HEK293 (cell line): ENCODE data around the gene RBM26.
"Not testable (repeated sequence)": the region's sequence is repeated elsewhere in the genome, so short reads cannot be mapped to it uniquely, and the experiment has no call there.

Source experiments
- CTCF ChIA-PET: fragments of 350-600 bp; formaldehyde crosslinking; extraction: SDS; loops from one replicate; lab custom pipeline; 2021; ENCODE audit warnings: antibody characterized with exemption; lab: Yijun Ruan, JAX
- POLR2A ChIA-PET: fragments of 300-600 bp; formaldehyde crosslinking; extraction: SDS; loops from one replicate; lab custom pipeline; 2020; ENCODE audit warnings: antibody characterized with exemption, inconsistent platforms; lab: Yijun Ruan, JAX
- H3K27ac ChIP-seq: fragments of 200-500 bp; sonication (Bioruptor generic); 2 replicates; pipeline ENCODE4 v1.5.1; 2014; ENCODE audit warnings: low read depth, low read length, control low read depth, inconsistent platforms; ENCODE audit errors: extremely low read depth
- H3K36me3 ChIP-seq, 2 experiments: fragments of 200-500 bp in 1 of 2; sonication (Bioruptor generic) in 1 of 2; 1 replicate in 1 of 2; 2 replicates in 1 of 2; pipeline ENCODE4 v1.5.1; 2014 to 2017; ENCODE audit warnings: inconsistent platforms in 2 of 2, low read length in 2 of 2; ENCODE audit not compliant: control insufficient read depth in 2 of 2, insufficient read depth in 1 of 2
- H3K4me1 ChIP-seq: fragments of 200-500 bp; sonication (Bioruptor generic); 2 replicates; pipeline ENCODE4 v1.5.1; 2014; ENCODE audit warnings: mild to moderate bottlenecking, low read length, inconsistent platforms; ENCODE audit not compliant: control insufficient read depth, insufficient read depth
- H3K4me3 ChIP-seq: 2 replicates; pipeline ENCODE4 v1.5.1; 2011; ENCODE audit warnings: low read depth, mild to moderate bottlenecking, control low read depth, low read length, moderate library complexity
- H3K9me3 ChIP-seq: fragments of 200-500 bp; sonication (Bioruptor generic); 2 replicates; pipeline ENCODE4 v1.5.1; 2014; ENCODE audit warnings: low read depth, low read length, inconsistent platforms; ENCODE audit not compliant: control insufficient read depth, insufficient read depth
- KLF7 ChIP-seq: fragments of 450-650 bp; formaldehyde crosslinking; IDR thresholded peaks from 2 replicates; pipeline ENCODE4 v1.5.1; 2016; ENCODE audit warnings: missing biosample characterization, missing genetic modification characterization, borderline replicate concordance
- KLF8 ChIP-seq: fragments of 450-650 bp; formaldehyde crosslinking; IDR thresholded peaks from 2 replicates; pipeline ENCODE4 v1.5.1; 2016; ENCODE audit warnings: missing biosample characterization, missing genetic modification characterization
- ZBTB48 ChIP-seq: fragments of 450-650 bp; formaldehyde crosslinking; IDR thresholded peaks from 2 replicates; pipeline ENCODE4 v1.5.1; 2016; ENCODE audit warnings: missing biosample characterization, missing genetic modification characterization
- ZNF146 ChIP-seq: fragments of 450-650 bp; formaldehyde crosslinking; IDR thresholded peaks from 2 replicates; pipeline ENCODE4 v1.5.1; 2016; ENCODE audit warnings: missing biosample characterization, missing genetic modification characterization
- ZNF202 ChIP-seq: fragments of 450-650 bp; formaldehyde crosslinking; IDR thresholded peaks from 2 replicates; pipeline ENCODE4 v1.5.1; 2016; ENCODE audit warnings: missing biosample characterization, missing genetic modification characterization, borderline replicate concordance
- ZNF239 ChIP-seq: fragments of 450-650 bp; formaldehyde crosslinking; IDR thresholded peaks from 2 replicates; pipeline ENCODE4 v1.5.1; 2016; ENCODE audit warnings: missing biosample characterization, missing genetic modification characterization
- ZNF433 ChIP-seq: fragments of 450-650 bp; formaldehyde crosslinking; IDR thresholded peaks from 2 replicates; pipeline ENCODE4 v1.5.1; 2016; ENCODE audit warnings: missing biosample characterization, missing genetic modification characterization, low read depth
- ZNF76 ChIP-seq: fragments of 450-650 bp; formaldehyde crosslinking; IDR thresholded peaks from 2 replicates; pipeline ENCODE4; 2016; ENCODE audit warnings: low read depth, missing biosample characterization, missing genetic modification characterization, borderline replicate concordance
- ZNF777 ChIP-seq: fragments of 450-650 bp; formaldehyde crosslinking; IDR thresholded peaks from 2 replicates; pipeline ENCODE4 v1.5.1; 2017; ENCODE audit warnings: missing biosample characterization, missing genetic modification characterization, borderline replicate concordance
- TF ChIP-seq, protein P1 (sequence below): fragments of 450-650 bp; formaldehyde crosslinking; IDR thresholded peaks from 2 replicates; pipeline ENCODE4 v1.5.1; 2016; ENCODE audit warnings: missing biosample characterization, missing genetic modification characterization
- TF ChIP-seq, protein P2 (sequence below): fragments of 450-650 bp; formaldehyde crosslinking; IDR thresholded peaks from 2 replicates; pipeline ENCODE4 v1.5.1; 2016; ENCODE audit warnings: missing biosample characterization, missing genetic modification characterization
- TF ChIP-seq, protein P3 (sequence below): fragments of 450-650 bp; formaldehyde crosslinking; IDR thresholded peaks from 2 replicates; pipeline ENCODE4 v1.5.1; 2016; ENCODE audit warnings: missing biosample characterization, missing genetic modification characterization, low read depth
- TF ChIP-seq, protein P4 (sequence below): fragments of 450-650 bp; formaldehyde crosslinking; IDR thresholded peaks from 2 replicates; pipeline ENCODE4 v1.5.1; 2016; ENCODE audit warnings: missing biosample characterization, missing genetic modification characterization
- TF ChIP-seq, protein P5 (sequence below): fragments of 450-650 bp; formaldehyde crosslinking; IDR thresholded peaks from 2 replicates; pipeline ENCODE4 v1.5.1; 2016; ENCODE audit warnings: missing biosample characterization, missing genetic modification characterization

RBM26 gene

DNA sequence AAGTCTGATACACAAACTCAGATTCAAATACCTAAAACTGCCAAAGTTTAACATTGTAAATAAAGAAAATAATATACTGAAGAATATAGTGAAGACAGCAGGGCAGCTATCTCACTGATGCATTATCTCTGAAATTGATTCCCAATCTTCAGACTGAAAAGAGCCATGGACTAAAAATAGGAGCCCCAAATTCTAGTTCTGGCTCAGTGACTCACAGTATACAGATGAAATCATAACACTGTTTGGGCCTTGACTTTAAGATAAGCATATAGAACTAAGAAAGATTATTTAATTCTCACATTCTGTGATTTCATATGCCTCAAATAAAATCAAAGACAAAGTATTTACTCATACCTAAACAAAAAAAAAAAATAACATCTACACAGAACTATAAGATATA, 53.9 kb downstream of the RBM26 start (continued):
- TF ChIP-seq, protein P1, sequence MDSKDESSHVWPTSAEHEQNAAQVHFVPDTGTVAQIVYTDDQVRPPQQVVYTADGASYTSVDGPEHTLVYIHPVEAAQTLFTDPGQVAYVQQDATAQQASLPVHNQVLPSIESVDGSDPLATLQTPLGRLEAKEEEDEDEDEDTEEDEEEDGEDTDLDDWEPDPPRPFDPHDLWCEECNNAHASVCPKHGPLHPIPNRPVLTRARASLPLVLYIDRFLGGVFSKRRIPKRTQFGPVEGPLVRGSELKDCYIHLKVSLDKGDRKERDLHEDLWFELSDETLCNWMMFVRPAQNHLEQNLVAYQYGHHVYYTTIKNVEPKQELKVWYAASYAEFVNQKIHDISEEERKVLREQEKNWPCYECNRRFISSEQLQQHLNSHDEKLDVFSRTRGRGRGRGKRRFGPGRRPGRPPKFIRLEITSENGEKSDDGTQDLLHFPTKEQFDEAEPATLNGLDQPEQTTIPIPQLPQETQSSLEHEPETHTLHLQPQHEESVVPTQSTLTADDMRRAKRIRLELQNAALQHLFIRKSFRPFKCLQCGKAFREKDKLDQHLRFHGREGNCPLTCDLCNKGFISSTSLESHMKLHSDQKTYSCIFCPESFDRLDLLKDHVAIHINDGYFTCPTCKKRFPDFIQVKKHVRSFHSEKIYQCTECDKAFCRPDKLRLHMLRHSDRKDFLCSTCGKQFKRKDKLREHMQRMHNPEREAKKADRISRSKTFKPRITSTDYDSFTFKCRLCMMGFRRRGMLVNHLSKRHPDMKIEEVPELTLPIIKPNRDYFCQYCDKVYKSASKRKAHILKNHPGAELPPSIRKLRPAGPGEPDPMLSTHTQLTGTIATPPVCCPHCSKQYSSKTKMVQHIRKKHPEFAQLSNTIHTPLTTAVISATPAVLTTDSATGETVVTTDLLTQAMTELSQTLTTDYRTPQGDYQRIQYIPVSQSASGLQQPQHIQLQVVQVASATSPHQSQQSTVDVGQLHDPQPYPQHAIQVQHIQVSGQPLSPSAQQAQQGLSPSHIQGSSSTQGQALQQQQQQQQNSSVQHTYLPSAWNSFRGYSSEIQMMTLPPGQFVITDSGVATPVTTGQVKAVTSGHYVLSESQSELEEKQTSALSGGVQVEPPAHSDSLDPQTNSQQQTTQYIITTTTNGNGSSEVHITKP (tag by site-specific recombination), result no peak
- no peak for TF ChIP-seq KLF7 (tag by site-specific recombination)
- no peak for TF ChIP-seq ZNF777 (tag by site-specific recombination)
- TF ChIP-seq ZNF202, result no peak
- TF ChIP-seq ZNF239, result no peak
- no peak for TF ChIP-seq KLF8 (tag by site-specific recombination)

DNA sequence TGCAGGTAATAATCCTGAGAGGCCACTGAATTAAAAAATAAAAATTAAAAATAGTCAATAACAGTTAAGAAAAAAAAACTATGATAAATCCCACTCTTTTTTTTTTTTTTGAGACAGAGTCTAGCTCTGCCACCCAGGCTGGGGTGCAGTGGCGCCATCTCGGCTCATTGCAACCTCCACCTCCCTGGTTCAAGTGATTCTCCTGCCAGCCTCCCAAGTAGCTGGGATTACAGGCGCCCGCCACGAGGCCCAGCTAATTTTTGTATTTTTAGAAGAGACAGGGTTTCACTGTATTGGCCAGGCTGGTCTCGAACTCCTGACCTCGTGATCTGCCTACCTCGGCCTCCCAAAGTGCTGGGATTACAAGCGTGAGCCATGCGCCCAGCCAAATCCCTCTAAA, 56.4 kb downstream of the RBM26 start:
- CTCF ChIA-PET, result interaction anchor here (0.7 to 0.9 kb wide), 2 partner anchors 295 to 559 kb away, joined by 3 read pairs; no protein-coding TSS in a partner anchor
- H3K9me3 ChIP-seq, H3K27ac ChIP-seq, H3K4me3 ChIP-seq, POLR2A ChIA-PET, H3K4me1 ChIP-seq: not testable (repeated sequence)
- peaks cover 4 to 65% of the 10 kb centered on the region in 2 experiments; a peak in 1 of 3 replicates for H3K36me3 ChIP-seq

DNA sequence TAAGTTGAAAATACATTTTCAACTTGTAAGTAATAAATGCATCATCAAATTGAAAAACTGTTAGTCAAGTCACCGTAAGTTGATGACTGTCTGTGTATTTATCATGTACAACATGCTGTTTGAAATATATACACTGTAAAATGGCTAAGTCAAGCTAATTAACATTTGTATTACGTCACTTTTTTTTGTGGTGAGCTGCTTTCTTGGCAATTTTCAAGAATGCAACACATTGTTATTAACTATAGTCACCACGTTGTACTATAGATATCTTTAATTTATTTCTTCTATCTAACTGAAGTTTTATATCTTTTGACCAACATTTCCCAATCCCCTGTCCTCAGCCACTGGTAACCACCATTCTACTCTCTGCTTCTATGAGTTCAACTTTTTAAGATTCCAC, 57.0 kb downstream of the RBM26 start:
- CTCF ChIA-PET, result interaction anchor here (0.9 to 1.0 kb wide), 3 partner anchors 11 to 558 kb away, joined by 3 to 4 read pairs (median 3); no protein-coding TSS in a partner anchor
- TF ChIP-seq, protein P2, sequence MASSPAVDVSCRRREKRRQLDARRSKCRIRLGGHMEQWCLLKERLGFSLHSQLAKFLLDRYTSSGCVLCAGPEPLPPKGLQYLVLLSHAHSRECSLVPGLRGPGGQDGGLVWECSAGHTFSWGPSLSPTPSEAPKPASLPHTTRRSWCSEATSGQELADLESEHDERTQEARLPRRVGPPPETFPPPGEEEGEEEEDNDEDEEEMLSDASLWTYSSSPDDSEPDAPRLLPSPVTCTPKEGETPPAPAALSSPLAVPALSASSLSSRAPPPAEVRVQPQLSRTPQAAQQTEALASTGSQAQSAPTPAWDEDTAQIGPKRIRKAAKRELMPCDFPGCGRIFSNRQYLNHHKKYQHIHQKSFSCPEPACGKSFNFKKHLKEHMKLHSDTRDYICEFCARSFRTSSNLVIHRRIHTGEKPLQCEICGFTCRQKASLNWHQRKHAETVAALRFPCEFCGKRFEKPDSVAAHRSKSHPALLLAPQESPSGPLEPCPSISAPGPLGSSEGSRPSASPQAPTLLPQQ (tag by site-specific recombination), result no peak
- TF ChIP-seq, protein P3, sequence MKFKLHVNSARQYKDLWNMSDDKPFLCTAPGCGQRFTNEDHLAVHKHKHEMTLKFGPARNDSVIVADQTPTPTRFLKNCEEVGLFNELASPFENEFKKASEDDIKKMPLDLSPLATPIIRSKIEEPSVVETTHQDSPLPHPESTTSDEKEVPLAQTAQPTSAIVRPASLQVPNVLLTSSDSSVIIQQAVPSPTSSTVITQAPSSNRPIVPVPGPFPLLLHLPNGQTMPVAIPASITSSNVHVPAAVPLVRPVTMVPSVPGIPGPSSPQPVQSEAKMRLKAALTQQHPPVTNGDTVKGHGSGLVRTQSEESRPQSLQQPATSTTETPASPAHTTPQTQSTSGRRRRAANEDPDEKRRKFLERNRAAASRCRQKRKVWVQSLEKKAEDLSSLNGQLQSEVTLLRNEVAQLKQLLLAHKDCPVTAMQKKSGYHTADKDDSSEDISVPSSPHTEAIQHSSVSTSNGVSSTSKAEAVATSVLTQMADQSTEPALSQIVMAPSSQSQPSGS, result 0 out of 2 replicates have a peak, but pooled peaks have one; percentile 15
- TF ChIP-seq, all 188 proteins: peak for 1
- Histone ChIP-seq H3K36me3 (peaks cover 4 to 65% of the 10 kb centered on the region in 2 experiments; a peak in 1 of 3 replicates), H3K4me3 (no peak overlapping the region), H3K9me3 (no peaks in the 10 kb centered on the region), H3K4me1 (no peaks in the 10 kb centered on the region), H3K27ac (no peak overlapping the region)
- POLR2A ChIA-PET, result no interaction called here

DNA sequence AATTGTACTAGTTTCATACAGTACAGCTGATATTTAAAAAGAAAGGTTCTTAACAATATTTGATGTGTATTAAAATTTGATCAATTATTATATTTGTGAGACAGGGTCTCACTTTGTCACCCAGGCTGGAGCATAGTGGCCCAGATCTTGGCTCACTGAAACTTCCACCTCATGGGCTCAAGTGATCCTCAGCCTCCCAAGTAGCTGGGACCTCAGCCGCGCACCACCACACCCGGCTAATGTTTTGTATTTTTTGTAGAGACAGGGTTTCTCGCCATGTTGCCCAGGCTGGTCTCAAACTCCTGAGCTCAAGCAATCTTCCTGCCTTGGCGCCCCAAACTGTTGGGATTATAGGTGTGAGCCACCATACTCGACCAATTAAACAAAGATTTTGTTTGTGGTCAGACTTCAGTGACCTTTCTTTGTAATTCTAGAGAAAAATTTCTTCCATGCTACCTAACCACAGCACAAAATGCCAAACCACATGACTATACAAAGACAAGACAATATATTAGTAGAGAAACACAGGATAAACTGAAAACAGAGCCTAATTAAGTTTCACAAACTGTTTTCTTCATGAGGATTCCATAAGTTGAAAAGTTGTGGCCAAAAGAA, 59.6 kb downstream of the RBM26 start:
- H3K4me1 ChIP-seq, result no peaks in the 10 kb centered on the region
- H3K9me3 ChIP-seq, result no peaks in the 10 kb centered on the region
- CTCF ChIA-PET, result no interaction called here
- H3K4me3 ChIP-seq, result no peak overlapping the region
- no peak overlapping the region for H3K27ac ChIP-seq
- peaks cover 0 to 66% of the 10 kb centered on the region in 2 experiments; a peak in 2 of 3 replicates for H3K36me3 ChIP-seq
- POLR2A ChIA-PET, result no interaction called here
- TF ChIP-seq, protein P4, sequence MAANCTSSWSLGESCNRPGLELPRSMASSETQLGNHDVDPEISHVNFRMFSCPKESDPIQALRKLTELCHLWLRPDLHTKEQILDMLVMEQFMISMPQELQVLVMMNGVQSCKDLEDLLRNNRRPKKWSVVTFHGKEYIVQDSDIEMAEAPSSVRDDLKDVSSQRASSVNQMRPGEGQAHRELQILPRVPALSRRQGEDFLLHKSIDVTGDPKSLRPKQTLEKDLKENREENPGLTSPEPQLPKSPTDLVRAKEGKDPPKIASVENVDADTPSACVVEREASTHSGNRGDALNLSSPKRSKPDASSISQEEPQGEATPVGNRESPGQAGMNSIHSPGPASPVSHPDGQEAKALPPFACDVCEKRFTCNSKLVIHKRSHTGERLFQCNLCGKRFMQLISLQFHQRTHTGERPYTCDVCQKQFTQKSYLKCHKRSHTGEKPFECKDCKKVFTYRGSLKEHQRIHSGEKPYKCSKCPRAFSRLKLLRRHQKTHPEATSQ (tag by site-specific recombination), result no peak
- TF ChIP-seq ZNF433 (tag by site-specific recombination) (no peak), ZNF146 (tag by site-specific recombination) (no peak), ZNF76 (tag by site-specific recombination) (no peak), ZBTB48 (no peak)
- TF ChIP-seq, protein P5, sequence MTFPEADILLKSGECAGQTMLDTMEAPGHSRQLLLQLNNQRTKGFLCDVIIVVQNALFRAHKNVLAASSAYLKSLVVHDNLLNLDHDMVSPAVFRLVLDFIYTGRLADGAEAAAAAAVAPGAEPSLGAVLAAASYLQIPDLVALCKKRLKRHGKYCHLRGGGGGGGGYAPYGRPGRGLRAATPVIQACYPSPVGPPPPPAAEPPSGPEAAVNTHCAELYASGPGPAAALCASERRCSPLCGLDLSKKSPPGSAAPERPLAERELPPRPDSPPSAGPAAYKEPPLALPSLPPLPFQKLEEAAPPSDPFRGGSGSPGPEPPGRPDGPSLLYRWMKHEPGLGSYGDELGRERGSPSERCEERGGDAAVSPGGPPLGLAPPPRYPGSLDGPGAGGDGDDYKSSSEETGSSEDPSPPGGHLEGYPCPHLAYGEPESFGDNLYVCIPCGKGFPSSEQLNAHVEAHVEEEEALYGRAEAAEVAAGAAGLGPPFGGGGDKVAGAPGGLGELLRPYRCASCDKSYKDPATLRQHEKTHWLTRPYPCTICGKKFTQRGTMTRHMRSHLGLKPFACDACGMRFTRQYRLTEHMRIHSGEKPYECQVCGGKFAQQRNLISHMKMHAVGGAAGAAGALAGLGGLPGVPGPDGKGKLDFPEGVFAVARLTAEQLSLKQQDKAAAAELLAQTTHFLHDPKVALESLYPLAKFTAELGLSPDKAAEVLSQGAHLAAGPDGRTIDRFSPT (tag by site-specific recombination), result no peak
